Left colon (tissue), 2 donors: ENCODE results near the gene FRMD7. TPM values are rescaled to one million over a fixed set of nuclear protein-coding genes. Genes with fewer than 3 reads are reported as not detected.

Experiments used
- ATAC-seq: fragments of 200-7000 bp; cut with Tn5 transposase; one replicate; pipeline ENCODE4 v1.9.1; 2020; ENCODE audit warnings: mild to moderate bottlenecking, moderate library complexity
- DNase-seq, 2 donors: peaks; one replicate each; pipeline ENCODE4 v3.0.0-alpha.2; 2020
- intact Hi-C, 2 donors: fragments of 100-400 bp; cut with DNase I in 1 of 2; cut with micrococcal nuclease in 1 of 2; formaldehyde crosslinking; loops; one replicate each; pipeline versions ENCODE4 v1.11.2 to v1.14.0; 2022; cut with DNase I, micrococcal nuclease
- total RNA-seq, 2 donors: library from RNA; stranded (reverse); fragmentation: NEBNext Ultra II Directional; extraction: Animal tissue kit (Norgen Biotek cat#: 25700); gene quantifications; one replicate each; pipeline ENCODE4 v1.2.1, GENCODE V29; 2021
- donor health status: DM: no; HTN: no; CAD: no.
- donor health status: DM: yes; HTN: yes; CAD: no.

Gene FRMD7
- total RNA-seq, 2 donors from 2014 or later: not detected

GRCh38 chrX:132045456-132045855, 82.4 kb downstream of the FRMD7 start:
- ATAC-seq: no peak
- intact Hi-C loops: no loop called here
- no peak for DNase-seq

GRCh38 chrX:132044953-132045352, 82.9 kb downstream of the FRMD7 start:
- ATAC-seq (no peak), DNase-seq (no peak)
- intact Hi-C loops: no loop called here

- DNase-seq (no peak), ATAC-seq (no peak)
- intact Hi-C loops: no loop called here
Observed at GRCh38 chrX:132043977-132044376, 83.8 kb downstream of the FRMD7 start.

- intact Hi-C loops: no loop called here
- no peak for DNase-seq
- ATAC-seq: no peak
Observed at GRCh38 chrX:132041015-132041414, 86.8 kb downstream of the FRMD7 start.

GRCh38 chrX:132040066-132040465, 87.8 kb downstream of the FRMD7 start:
- intact Hi-C loops: no loop called here
- ATAC-seq (no peak), DNase-seq (no peak)

GRCh38 chrX:132037479-132037993, 90.3 kb downstream of the FRMD7 start:
- intact Hi-C loops: no loop called here
- ATAC-seq: no peak
- no peak for DNase-seq

GRCh38 chrX:132034648-132035047, 93.2 kb downstream of the FRMD7 start:
- intact Hi-C loops: no loop called here

GRCh38 chrX:132033166-132033565, 94.7 kb downstream of the FRMD7 start:
- DNase-seq: no peak

More at GRCh38 chrX:132034648-132035047, 93.2 kb downstream of the FRMD7 start:
- no peak for DNase-seq
- ATAC-seq: no peak

GRCh38 chrX:132031867-132032266, 96.0 kb downstream of the FRMD7 start:
- intact Hi-C loops: no loop called here
- ATAC-seq (no peak), DNase-seq (no peak)

More at GRCh38 chrX:132033166-132033565, 94.7 kb downstream of the FRMD7 start:
- no peak for ATAC-seq
- intact Hi-C loops: no loop called here

- no peak for ATAC-seq
- intact Hi-C loops: no loop called here
- no peak for DNase-seq
Observed at GRCh38 chrX:132030264-132030663, 97.6 kb downstream of the FRMD7 start.

Other genes starting within 250 kb of the FRMD7 start
- 10 to 100 TPM; 10.8 to 19.3 TPM for gene STK26, start 104.7 kb downstream of the FRMD7 start, total RNA-seq
- gene RAP2C, start 91.4 kb upstream of the FRMD7 start, total RNA-seq: 10 to 100 TPM; 25.3 to 29.9 TPM